Stomach (tissue), 9 donors: ENCODE measurements around the gene ALK. TPM values are rescaled to one million over a fixed set of nuclear protein-coding genes. Genes with fewer than 3 reads are reported as not detected.

Source experiments
- DNase-seq, 2 donors: peaks; one replicate each; pipeline versions ENCODE4 v3.0.0 to v3.0.0-alpha.2; 2013 to 2019
- H3K27ac ChIP-seq, 5 donors: fragments of 200-600 bp in 4 of 5; sonication (generic) in 4 of 5; one replicate each; pipeline ENCODE4 v1.5.1; 2013 to 2019; ENCODE audit warnings: mild to moderate bottlenecking in 1 of 5, moderate library complexity in 1 of 5
- H3K27me3 ChIP-seq, 3 donors: fragments of 200-600 bp; sonication (generic); one replicate each; pipeline ENCODE4 v1.5.1; 2017 to 2019; ENCODE audit warnings: mixed run types in 1 of 3
- H3K36me3 ChIP-seq, 4 donors: fragments of 200-600 bp; sonication (generic); 1 replicate in 3 of 4; 2 replicates in 1 of 4; pipeline ENCODE4 v1.5.1; 2016 to 2019
- H3K4me1 ChIP-seq, 4 donors: fragments of 200-600 bp; sonication (generic); one replicate each; pipeline ENCODE4 v1.5.1; 2016 to 2019
- H3K4me3 ChIP-seq, 4 donors: fragments of 200-600 bp; sonication (generic) in 3 of 4; one replicate each; pipeline ENCODE4 v1.5.1; 2016 to 2019; ENCODE audit warnings: mild to moderate bottlenecking in 1 of 4
- H3K9me3 ChIP-seq, 4 donors: fragments of 200-600 bp; sonication (generic); one replicate each; pipeline ENCODE4 v1.5.1; 2016 to 2019
- CTCF ChIP-seq, 7 experiments: fragments of 450-650 bp in 4 of 7; fragments of 200-600 bp in 3 of 7; sonication (generic) in 3 of 7; IDR thresholded peaks; one replicate each; pipeline ENCODE4 v1.5.1; 2016 to 2019; ENCODE audit warnings: antibody characterized with exemption in 7 of 7, control low read depth in 2 of 7, mild to moderate bottlenecking in 1 of 7
- EP300 ChIP-seq: sonication (generic); formaldehyde crosslinking; IDR thresholded peaks from one replicate; pipeline ENCODE4 v1.6.1; 2017; ENCODE audit warnings: antibody characterized with exemption
- POLR2A ChIP-seq, 4 donors: fragments of 450-650 bp; IDR thresholded peaks; one replicate each; pipeline ENCODE4 v1.6.1; 2016; ENCODE audit warnings: antibody characterized with exemption in 4 of 4, control low read depth in 2 of 4, mild to moderate bottlenecking in 1 of 4, moderate library complexity in 1 of 4
- POLR2AphosphoS5 ChIP-seq, 3 donors: sonication (generic); formaldehyde crosslinking; IDR thresholded peaks; one replicate each; pipeline ENCODE4 v1.6.1; 2016; ENCODE audit warnings: antibody characterized with exemption in 3 of 3
- WGBS, 5 donors: extraction: QIAGEN DNeasy Blood & Tissue Kit in 3 of 5; methylation state at CpG; one replicate each; pipeline versions ENCODE4 v1.1.5 to v1.1.7; 2013 to 2018; 5-methylcytosine and 5-hydroxymethylcytosine counted together
- intact Hi-C: fragments of 100-400 bp; cut with DNase I; formaldehyde crosslinking; loops from one replicate; pipeline ENCODE4 v1.15.1; 2023; ENCODE audit warnings: low total_unique reads
- polyA plus RNA-seq, 3 donors: library from polyadenylated mRNA; stranded (reverse); fragments of 200-250 nt; gene quantifications; one replicate each; pipeline ENCODE4 v1.2.3, GENCODE V29; 2013
- total RNA-seq, 5 donors: library from RNA; depleted of rRNA; stranded (reverse); fragments of >200 nt; gene quantifications; one replicate each; pipeline versions ENCODE4 v1.1.0 to v1.2.3, GENCODE V29; 2014 to 2016
- donor health status: healthy with polysubstance abuse.
- donor health status: Bipolar disorder and iron deficiency.
- donor health status: healthy.

ALK gene
- total and polyA plus RNA-seq, 8 donors = 0.13 to 0.92 TPM; not detected in 6

GRCh38 chr2:29433128-29433527, 488.3 kb downstream of the ALK start:
- H3K36me3 ChIP-seq = no peaks in the 10 kb centered on the region
- intact Hi-C loops = no loop called here
- 61 to 67% (median 62%) methylated on average over 2 of the region's 2 CpGs for WGBS, 5 donors

GRCh38 chr2:29431485-29431884, 489.9 kb downstream of the ALK start:
- no peak for TF ChIP-seq POLR2AphosphoS5 (IDR thresholded peaks at IDR 0.05)
- no peak for TF ChIP-seq CTCF (IDR thresholded peaks at IDR 0.05)
- TF ChIP-seq EP300 = no peak
- no peak for TF ChIP-seq POLR2A (IDR thresholded peaks at IDR 0.05)
- DNase-seq = no peak
- intact Hi-C loops = no loop called here
- H3K27me3 ChIP-seq = no peaks in the 10 kb centered on the region
- H3K4me3 ChIP-seq = no peak overlapping the region
- 84 to 94% (median 89%) methylated on average over 1 of the region's 1 CpG for WGBS, 5 donors
- no peak overlapping the region for H3K27ac ChIP-seq
- H3K36me3 ChIP-seq = no peaks in the 10 kb centered on the region
- H3K9me3 ChIP-seq = no peaks in the 10 kb centered on the region
- no peaks in the 10 kb centered on the region for H3K4me1 ChIP-seq

More at GRCh38 chr2:29433128-29433527, 488.3 kb downstream of the ALK start:
- TF ChIP-seq EP300 = no peak
- no peak for TF ChIP-seq CTCF (IDR thresholded peaks at IDR 0.05)
- TF ChIP-seq POLR2A (IDR thresholded peaks at IDR 0.05) = no peak
- TF ChIP-seq POLR2AphosphoS5 (IDR thresholded peaks at IDR 0.05) = no peak
- H3K9me3 ChIP-seq = no peaks in the 10 kb centered on the region
- no peaks in the 10 kb centered on the region for H3K4me1 ChIP-seq
- no peak for DNase-seq
- H3K27me3 ChIP-seq = no peaks in the 10 kb centered on the region
- H3K4me3 ChIP-seq = no peak overlapping the region
- H3K27ac ChIP-seq = no peak overlapping the region

GRCh38 chr2:29430382-29431112, 490.8 kb downstream of the ALK start:
- no peak for DNase-seq
- 23 to 46% (median 35%) methylated on average over 4 of the region's 4 CpGs for WGBS, 5 donors
- Histone ChIP-seq H3K9me3 (no peaks in the 10 kb centered on the region), H3K27ac (no peak overlapping the region), H3K27me3 (no peaks in the 10 kb centered on the region), H3K4me1 (no peaks in the 10 kb centered on the region), H3K4me3 (no peak overlapping the region), H3K36me3 (no peaks in the 10 kb centered on the region)
- TF ChIP-seq CTCF (IDR thresholded peaks at IDR 0.05) (no peak), POLR2AphosphoS5 (IDR thresholded peaks at IDR 0.05) (no peak), EP300 (no peak), POLR2A (IDR thresholded peaks at IDR 0.05) (no peak)
- intact Hi-C loops = no loop called here

- intact Hi-C loops = no loop called here
- no peaks in the 10 kb centered on the region for H3K36me3 ChIP-seq
- no peak overlapping the region for H3K4me3 ChIP-seq
- H3K4me1 ChIP-seq = no peaks in the 10 kb centered on the region
- H3K9me3 ChIP-seq = no peaks in the 10 kb centered on the region
- no peak for DNase-seq
- H3K27ac ChIP-seq = no peak overlapping the region
- no peak for TF ChIP-seq POLR2A (IDR thresholded peaks at IDR 0.05)
- TF ChIP-seq EP300 = no peak
- TF ChIP-seq POLR2AphosphoS5 (IDR thresholded peaks at IDR 0.05) = no peak
- no peak for TF ChIP-seq CTCF (IDR thresholded peaks at IDR 0.05)
- no peaks in the 10 kb centered on the region for H3K27me3 ChIP-seq
Measured at GRCh38 chr2:29426354-29426753, 495.0 kb downstream of the ALK start.
